Uterus (tissue), 4 donors: ENCODE measurements around the gene MGST2. TPM values are rescaled to one million over a fixed set of nuclear protein-coding genes. Genes with fewer than 3 reads are reported as not detected.

Experiments used
- DNase-seq, 2 donors: peaks; one replicate each; pipeline ENCODE4 v3.0.0-alpha.2; 2019 to 2020
- H3K27ac ChIP-seq, 2 donors: fragments of 200-600 bp; sonication (generic); 1 replicate in 1 of 2; 2 replicates in 1 of 2; pipeline ENCODE4 v1.5.1; 2016 to 2018
- H3K27me3 ChIP-seq, 2 donors: fragments of 200-600 bp; sonication (generic); one replicate each; pipeline ENCODE4 v1.5.1; 2018 to 2019; ENCODE audit warnings: control low read depth in 1 of 2
- H3K36me3 ChIP-seq, 2 donors: fragments of 200-600 bp; sonication (generic); one replicate each; pipeline ENCODE4 v1.5.1; 2019; ENCODE audit warnings: control low read depth in 1 of 2
- H3K4me1 ChIP-seq, 2 donors: fragments of 200-600 bp; sonication (generic); one replicate each; pipeline ENCODE4 v1.5.1; 2018 to 2019; ENCODE audit warnings: control low read depth in 1 of 2
- H3K4me3 ChIP-seq, 2 donors: fragments of 200-600 bp; sonication (generic); 1 replicate in 1 of 2; 2 replicates in 1 of 2; pipeline ENCODE4 v1.5.1; 2018 to 2019; ENCODE audit warnings: mild to moderate bottlenecking in 1 of 2
- H3K9me3 ChIP-seq, 2 donors: fragments of 200-600 bp; sonication (generic); one replicate each; pipeline ENCODE4 v1.5.1; 2019; ENCODE audit warnings: control low read depth in 1 of 2
- POLR2A ChIP-seq, 2 donors: fragments of 450-650 bp; IDR thresholded peaks; one replicate each; pipeline ENCODE4 v1.6.1; 2016; ENCODE audit warnings: antibody characterized with exemption in 2 of 2, mild to moderate bottlenecking in 1 of 2, moderate library complexity in 1 of 2
- intact Hi-C: fragments of 100-400 bp; cut with DNase I; formaldehyde crosslinking; loops from one replicate; pipeline ENCODE4 v1.15.1; 2023; ENCODE audit warnings: low total_unique reads
- total RNA-seq, 4 donors: library from RNA; depleted of rRNA in 3 of 4; stranded (reverse); fragments of >200 nt in 3 of 4; gene quantifications; one replicate each; pipeline versions ENCODE4 v1.1.0 to v1.2.4, GENCODE V29; 2014 to 2023
- TF ChIP-seq, protein P1 (sequence below), 4 experiments: fragments of 200-600 bp in 2 of 4; fragments of 450-650 bp in 2 of 4; sonication (generic) in 2 of 4; IDR thresholded peaks; one replicate each; pipeline ENCODE4 v1.5.1; 2016 to 2019; ENCODE audit warnings: antibody characterized with exemption in 4 of 4, mild to moderate bottlenecking in 2 of 4, moderate library complexity in 1 of 4
- donor health status: DM: yes; HTN: yes; CAD: no.

The MGST2 gene
- total RNA-seq, 4 donors from 2014 or later, result 19.4 to 141 (median 40.7) TPM

DNA sequence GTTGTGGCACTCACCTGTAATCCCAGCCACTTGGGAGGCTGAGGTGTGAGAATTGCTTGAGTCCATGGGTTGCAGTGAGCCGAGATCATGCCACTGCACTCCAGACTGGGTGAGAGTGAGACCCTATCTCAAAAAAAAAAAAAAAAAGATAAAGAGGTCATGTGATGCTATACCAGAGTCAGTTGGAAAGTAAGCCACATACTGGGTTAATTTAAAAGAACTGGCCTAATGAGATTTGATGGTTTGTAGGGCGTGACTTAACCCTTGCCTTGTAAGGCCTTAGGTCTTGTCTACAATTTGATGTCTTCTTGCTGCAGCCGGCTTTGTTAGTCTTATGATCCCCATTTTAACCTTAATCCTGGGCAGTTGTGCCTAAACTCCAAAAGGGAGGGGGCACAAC is 5.2 kb downstream of the MGST2 start:
- no peaks in the 10 kb centered on the region for H3K27me3 ChIP-seq
- H3K36me3 ChIP-seq, result no peaks in the 10 kb centered on the region
- no peak overlapping the region for H3K27ac ChIP-seq
- intact Hi-C loops, result no loop called here
- DNase-seq, result no peak
- no peaks in the 10 kb centered on the region for H3K9me3 ChIP-seq
- H3K4me3 ChIP-seq, result no peak overlapping the region
- no peaks in the 10 kb centered on the region for H3K4me1 ChIP-seq
- no peak for TF ChIP-seq POLR2A (IDR thresholded peaks at IDR 0.05)
- TF ChIP-seq, protein P1, sequence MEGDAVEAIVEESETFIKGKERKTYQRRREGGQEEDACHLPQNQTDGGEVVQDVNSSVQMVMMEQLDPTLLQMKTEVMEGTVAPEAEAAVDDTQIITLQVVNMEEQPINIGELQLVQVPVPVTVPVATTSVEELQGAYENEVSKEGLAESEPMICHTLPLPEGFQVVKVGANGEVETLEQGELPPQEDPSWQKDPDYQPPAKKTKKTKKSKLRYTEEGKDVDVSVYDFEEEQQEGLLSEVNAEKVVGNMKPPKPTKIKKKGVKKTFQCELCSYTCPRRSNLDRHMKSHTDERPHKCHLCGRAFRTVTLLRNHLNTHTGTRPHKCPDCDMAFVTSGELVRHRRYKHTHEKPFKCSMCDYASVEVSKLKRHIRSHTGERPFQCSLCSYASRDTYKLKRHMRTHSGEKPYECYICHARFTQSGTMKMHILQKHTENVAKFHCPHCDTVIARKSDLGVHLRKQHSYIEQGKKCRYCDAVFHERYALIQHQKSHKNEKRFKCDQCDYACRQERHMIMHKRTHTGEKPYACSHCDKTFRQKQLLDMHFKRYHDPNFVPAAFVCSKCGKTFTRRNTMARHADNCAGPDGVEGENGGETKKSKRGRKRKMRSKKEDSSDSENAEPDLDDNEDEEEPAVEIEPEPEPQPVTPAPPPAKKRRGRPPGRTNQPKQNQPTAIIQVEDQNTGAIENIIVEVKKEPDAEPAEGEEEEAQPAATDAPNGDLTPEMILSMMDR (IDR thresholded peaks at IDR 0.05), result no peak

- H3K4me3 ChIP-seq, result no peak overlapping the region
- H3K27ac ChIP-seq, result no peak overlapping the region
- no peaks in the 10 kb centered on the region for H3K27me3 ChIP-seq
- no peaks in the 10 kb centered on the region for H3K36me3 ChIP-seq
- no peaks in the 10 kb centered on the region for H3K4me1 ChIP-seq
- no peaks in the 10 kb centered on the region for H3K9me3 ChIP-seq
- intact Hi-C loops, result no loop called here
- no peak for DNase-seq
- TF ChIP-seq, protein P1 (IDR thresholded peaks at IDR 0.05), result no peak
- TF ChIP-seq POLR2A (IDR thresholded peaks at IDR 0.05), result no peak
These were observed 6.6 kb downstream of the MGST2 start for GRCh38 chr4:139672215-139672614.

- Histone ChIP-seq H3K27ac (no peak overlapping the region), H3K27me3 (no peaks in the 10 kb centered on the region), H3K4me1 (no peaks in the 10 kb centered on the region), H3K4me3 (no peak overlapping the region), H3K9me3 (no peaks in the 10 kb centered on the region), H3K36me3 (no peaks in the 10 kb centered on the region)
- no peak for DNase-seq
- TF ChIP-seq, protein P1 (IDR thresholded peaks at IDR 0.05), result no peak
- no peak for TF ChIP-seq POLR2A (IDR thresholded peaks at IDR 0.05)
- intact Hi-C loops, result no loop called here
These were observed 7.1 kb downstream of the MGST2 start for GRCh38 chr4:139672732-139673131.

GRCh38 chr4:139674875-139675550 is 9.4 kb downstream of the MGST2 start:
- no peaks in the 10 kb centered on the region for H3K27me3 ChIP-seq
- H3K36me3 ChIP-seq, result no peaks in the 10 kb centered on the region
- intact Hi-C loops, result no loop called here
- TF ChIP-seq, protein P1 (IDR thresholded peaks at IDR 0.05), result no peak
- TF ChIP-seq POLR2A (IDR thresholded peaks at IDR 0.05), result no peak
- no peak for DNase-seq
- H3K27ac ChIP-seq, result no peak overlapping the region
- no peaks in the 10 kb centered on the region for H3K4me1 ChIP-seq
- no peaks in the 10 kb centered on the region for H3K9me3 ChIP-seq
- no peak overlapping the region for H3K4me3 ChIP-seq

DNA sequence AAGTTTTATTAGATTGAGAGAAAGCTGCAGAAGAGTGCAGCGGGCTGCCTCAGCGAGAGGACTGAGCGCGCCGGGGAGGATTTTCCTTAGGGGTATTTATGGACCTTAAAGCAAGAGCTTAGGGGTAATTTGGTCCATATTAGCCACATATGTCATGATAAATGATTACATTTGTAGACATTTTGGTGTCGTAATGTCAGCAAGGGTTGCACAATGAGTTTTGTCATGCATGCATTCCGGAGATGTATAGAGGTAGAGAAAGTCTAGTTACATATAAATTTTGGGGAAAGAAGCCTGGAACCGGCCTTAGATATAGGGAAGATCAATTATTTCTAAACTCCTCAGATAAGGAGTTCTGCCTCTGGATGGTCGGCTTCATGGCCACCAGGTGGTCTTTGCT is 10.0 kb downstream of the MGST2 start:
- TF ChIP-seq, protein P1 (IDR thresholded peaks at IDR 0.05), result no peak
- no peak for TF ChIP-seq POLR2A (IDR thresholded peaks at IDR 0.05)
- no peak for DNase-seq
- Histone ChIP-seq H3K27me3 (no peaks in the 10 kb centered on the region), H3K36me3 (no peaks in the 10 kb centered on the region), H3K4me1 (no peaks in the 10 kb centered on the region), H3K4me3 (no peak overlapping the region), H3K9me3 (no peaks in the 10 kb centered on the region), H3K27ac (no peak overlapping the region)
- intact Hi-C loops, result no loop called here
